Adipocyte (in vitro differentiated cells): ENCODE results near the gene KRT84.

Source experiments
- DNase-seq: peaks from one replicate; pipeline ENCODE4 v3.0.0-alpha.2; 2015; ENCODE audit warnings: low read depth
- H3K27me3 ChIP-seq: replicated peaks from 2 replicates; pipeline ENCODE4 v1.7.0; 2013; ENCODE audit warnings: mild to moderate bottlenecking, low read length, moderate library complexity; ENCODE audit not compliant: control insufficient read depth, insufficient read depth
- H3K36me3 ChIP-seq: 2 replicates; pipeline ENCODE4 v1.7.0; 2013; ENCODE audit warnings: low read length, mild to moderate bottlenecking, moderate library complexity; ENCODE audit not compliant: control insufficient read depth, insufficient read depth, severe bottlenecking
- H3K4me1 ChIP-seq: 2 replicates; pipeline ENCODE4 v1.7.0; 2013; ENCODE audit warnings: mild to moderate bottlenecking, low read length, moderate library complexity; ENCODE audit not compliant: control insufficient read depth, insufficient read depth
- H3K4me3 ChIP-seq: 2 replicates; pipeline ENCODE4 v1.7.0; 2013; ENCODE audit warnings: mild to moderate bottlenecking, low read length, moderate library complexity
- H3K9ac ChIP-seq: 2 replicates; pipeline ENCODE4 v1.7.0; 2013; ENCODE audit warnings: mild to moderate bottlenecking, low read length, moderate library complexity
- H3K9me3 ChIP-seq: 2 replicates; pipeline ENCODE4 v1.7.0; 2013; ENCODE audit warnings: mild to moderate bottlenecking, low read length, moderate library complexity; ENCODE audit not compliant: control insufficient read depth

KRT84 gene

GRCh38 chr12:52368508-52368907 is 16.9 kb downstream of the KRT84 start:
- H3K9ac ChIP-seq = no peak overlapping the region
- no peak overlapping the region for H3K4me3 ChIP-seq
- H3K27me3 ChIP-seq = peaks cover 36% of the 10 kb centered on the region
- peaks cover 17% of the 10 kb centered on the region for H3K4me1 ChIP-seq
- no peak for DNase-seq
- no peaks in the 10 kb centered on the region for H3K9me3 ChIP-seq
- H3K36me3 ChIP-seq = no peaks in the 10 kb centered on the region

GRCh38 chr12:52367876-52368275 is 17.6 kb downstream of the KRT84 start:
- no peak for DNase-seq
- H3K36me3 ChIP-seq = no peaks in the 10 kb centered on the region
- no peak overlapping the region for H3K9ac ChIP-seq
- no peak overlapping the region for H3K4me3 ChIP-seq
- H3K4me1 ChIP-seq = peaks cover 17% of the 10 kb centered on the region
- H3K9me3 ChIP-seq = no peaks in the 10 kb centered on the region
- H3K27me3 ChIP-seq = peaks cover 42% of the 10 kb centered on the region

- no peak for DNase-seq
- Histone ChIP-seq H3K27me3 (peaks cover 42% of the 10 kb centered on the region), H3K36me3 (no peaks in the 10 kb centered on the region), H3K9ac (no peak within 1 kb of the TSS), H3K4me3 (no peak within 1 kb of the TSS), H3K9me3 (no peaks in the 10 kb centered on the region), H3K4me1 (peaks cover 11% of the 10 kb centered on the region)
Observed at GRCh38 chr12:52366738-52367485, 18.5 kb downstream of the KRT84 start, which contains the start of gene KRT85. Gene KRT85, minus strand, starts transcription at chr12:52367481. Its CDS starts 76 bp downstream, at chr12:52367405.

GRCh38 chr12:52364901-52365489 is 20.5 kb downstream of the KRT84 start:
- no peak for DNase-seq
- Histone ChIP-seq H3K9me3 (no peaks in the 10 kb centered on the region), H3K4me1 (no peaks in the 10 kb centered on the region), H3K9ac (no peak overlapping the region), H3K36me3 (no peaks in the 10 kb centered on the region), H3K27me3 (peaks cover 53% of the 10 kb centered on the region), H3K4me3 (no peak overlapping the region)

- Histone ChIP-seq H3K27me3 (peaks cover 58% of the 10 kb centered on the region), H3K36me3 (no peaks in the 10 kb centered on the region), H3K9ac (no peak overlapping the region), H3K4me1 (no peaks in the 10 kb centered on the region), H3K4me3 (no peak overlapping the region), H3K9me3 (no peaks in the 10 kb centered on the region)
- no peak for DNase-seq
Observed at GRCh38 chr12:52364061-52364460, 21.4 kb downstream of the KRT84 start.

- DNase-seq = no peak
- Histone ChIP-seq H3K36me3 (no peaks in the 10 kb centered on the region), H3K27me3 (peaks cover 50% of the 10 kb centered on the region), H3K9me3 (no peaks in the 10 kb centered on the region), H3K4me1 (no peaks in the 10 kb centered on the region), H3K9ac (no peak overlapping the region), H3K4me3 (no peak overlapping the region)
Observed at GRCh38 chr12:52363111-52363679, 22.3 kb downstream of the KRT84 start.

GRCh38 chr12:52362118-52362726 is 23.2 kb downstream of the KRT84 start:
- no peaks in the 10 kb centered on the region for H3K9me3 ChIP-seq
- no peak overlapping the region for H3K9ac ChIP-seq
- H3K27me3 ChIP-seq = peaks cover 49% of the 10 kb centered on the region
- DNase-seq = no peak
- no peak overlapping the region for H3K4me3 ChIP-seq
- H3K36me3 ChIP-seq = no peaks in the 10 kb centered on the region
- no peaks in the 10 kb centered on the region for H3K4me1 ChIP-seq

GRCh38 chr12:52361553-52361952 is 23.9 kb downstream of the KRT84 start:
- Histone ChIP-seq H3K27me3 (peaks cover 48% of the 10 kb centered on the region), H3K36me3 (no peaks in the 10 kb centered on the region), H3K9me3 (no peaks in the 10 kb centered on the region), H3K9ac (no peak overlapping the region), H3K4me1 (no peaks in the 10 kb centered on the region), H3K4me3 (no peak overlapping the region)
- no peak for DNase-seq

GRCh38 chr12:52360663-52361271 is 24.7 kb downstream of the KRT84 start:
- H3K27me3 ChIP-seq = peaks cover 40% of the 10 kb centered on the region
- H3K9ac ChIP-seq = no peak overlapping the region
- no peaks in the 10 kb centered on the region for H3K36me3 ChIP-seq
- H3K4me1 ChIP-seq = no peaks in the 10 kb centered on the region
- H3K9me3 ChIP-seq = no peaks in the 10 kb centered on the region
- no peak overlapping the region for H3K4me3 ChIP-seq
- no peak for DNase-seq

GRCh38 chr12:52360106-52360662 is 25.3 kb downstream of the KRT84 start:
- Histone ChIP-seq H3K27me3 (peaks cover 42% of the 10 kb centered on the region), H3K9ac (no peak overlapping the region), H3K36me3 (no peaks in the 10 kb centered on the region), H3K9me3 (no peaks in the 10 kb centered on the region), H3K4me3 (no peak overlapping the region), H3K4me1 (no peaks in the 10 kb centered on the region)
- no peak for DNase-seq

- DNase-seq = no peak
- Histone ChIP-seq H3K4me3 (no peak overlapping the region), H3K27me3 (peaks cover 47% of the 10 kb centered on the region), H3K9ac (no peak overlapping the region), H3K36me3 (no peaks in the 10 kb centered on the region), H3K9me3 (no peaks in the 10 kb centered on the region), H3K4me1 (no peaks in the 10 kb centered on the region)
Observed at GRCh38 chr12:52359621-52360061, 25.8 kb downstream of the KRT84 start.
